ENCODE data around the gene RAPGEF1. TPM values are rescaled to one million over a fixed set of nuclear protein-coding genes. Genes with fewer than 3 reads are reported as not detected.

The RAPGEF1 gene
- total and polyA plus RNA-seq, 2 donors (not counting 3 experiments of a cell fraction or from before 2014, with no cell fraction given), result 50.0 to 124 TPM

DNA sequence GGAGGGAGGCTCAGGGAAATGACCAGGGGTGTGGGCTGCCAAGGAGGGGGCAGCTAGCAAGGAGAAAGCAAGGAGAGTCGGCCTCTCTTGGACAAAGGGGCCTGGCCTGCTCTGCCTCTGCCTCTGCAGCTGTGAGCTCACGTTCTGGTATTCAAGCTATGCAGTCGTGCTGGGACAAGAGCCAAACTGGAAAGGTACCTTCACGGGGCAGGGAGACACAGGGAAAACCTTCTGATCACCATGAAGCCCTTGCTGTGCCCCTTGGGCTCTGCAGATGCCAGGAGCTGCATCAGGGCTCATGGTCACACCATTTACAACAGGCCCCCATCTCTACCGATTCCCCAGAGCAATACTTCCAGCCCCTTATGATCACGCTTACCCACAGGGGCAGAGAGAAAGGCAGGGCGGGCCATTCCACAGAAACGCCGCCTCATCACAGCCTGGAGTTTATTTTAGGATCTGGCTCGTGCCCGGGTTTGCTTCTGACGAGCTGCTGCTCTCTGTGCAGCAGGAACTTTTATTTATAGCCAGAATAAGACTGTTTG lies 131.3 kb downstream of the RAPGEF1 start:
- Histone ChIP-seq H2AFZ (ENCODE audit: low read depth, low read length) (no peak overlapping the region), H3K27me3 (ENCODE audit: control insufficient read depth in 2 of 2, insufficient read depth in 2 of 2, low read length in 2 of 2) (no peaks in the 10 kb centered on the region), H3K4me2 (ENCODE audit: insufficient read depth, low read length) (no peak overlapping the region), H3K4me1 (ENCODE audit: control insufficient read depth, extremely low read depth, insufficient read depth, low read length) (peaks cover 17% of the 10 kb centered on the region), H3K9ac (replicated peaks; ENCODE audit: extremely low read depth, insufficient read depth, low read length) (peak overlapping the region; percentile 58), H3K9me3 (replicated peaks; ENCODE audit: control insufficient read depth, insufficient read depth, low read length) (no peaks in the 10 kb centered on the region), H3K79me2 (ENCODE audit: control insufficient read depth, insufficient read depth, low read length) (no peaks in the 10 kb centered on the region), H3K9me1 (replicated peaks; ENCODE audit: control insufficient read depth, extremely low read depth, insufficient read depth, low read length) (no peaks in the 10 kb centered on the region), H4K20me1 (replicated peaks; ENCODE audit: control insufficient read depth, extremely low read depth, insufficient read depth, low read length) (no peaks in the 10 kb centered on the region), H3K27ac (ENCODE audit: insufficient read depth, low read depth, low read length) (peak overlapping the region; percentile 45), H3K4me3 (replicated peaks in 1 of 3; ENCODE audit: insufficient read depth in 1 of 3, low read depth in 1 of 3, low read length in 3 of 3) (no peak overlapping the region), H3K36me3 (ENCODE audit: control insufficient read depth in 2 of 2, extremely low read depth in 1 of 2, insufficient read depth in 2 of 2, low read length in 2 of 2) (peaks cover 0 to 20% of the 10 kb centered on the region in 2 experiments)
- TF ChIP-seq FOS (IDR thresholded peaks at IDR 0.05; ENCODE audit: borderline replicate concordance, insufficient read depth, low read length) (no peak), POLR2AphosphoS5 (IDR thresholded peaks at IDR 0.05; ENCODE audit: insufficient read depth, low read depth, low read length) (no peak), MYC (IDR thresholded peaks at IDR 0.05; ENCODE audit: low read depth, low read length) (no peak), EZH2 (IDR thresholded peaks at IDR 0.05; ENCODE audit: borderline replicate concordance, low read depth, low read length, severe bottlenecking) (no peak)
- TF ChIP-seq, protein P1, sequence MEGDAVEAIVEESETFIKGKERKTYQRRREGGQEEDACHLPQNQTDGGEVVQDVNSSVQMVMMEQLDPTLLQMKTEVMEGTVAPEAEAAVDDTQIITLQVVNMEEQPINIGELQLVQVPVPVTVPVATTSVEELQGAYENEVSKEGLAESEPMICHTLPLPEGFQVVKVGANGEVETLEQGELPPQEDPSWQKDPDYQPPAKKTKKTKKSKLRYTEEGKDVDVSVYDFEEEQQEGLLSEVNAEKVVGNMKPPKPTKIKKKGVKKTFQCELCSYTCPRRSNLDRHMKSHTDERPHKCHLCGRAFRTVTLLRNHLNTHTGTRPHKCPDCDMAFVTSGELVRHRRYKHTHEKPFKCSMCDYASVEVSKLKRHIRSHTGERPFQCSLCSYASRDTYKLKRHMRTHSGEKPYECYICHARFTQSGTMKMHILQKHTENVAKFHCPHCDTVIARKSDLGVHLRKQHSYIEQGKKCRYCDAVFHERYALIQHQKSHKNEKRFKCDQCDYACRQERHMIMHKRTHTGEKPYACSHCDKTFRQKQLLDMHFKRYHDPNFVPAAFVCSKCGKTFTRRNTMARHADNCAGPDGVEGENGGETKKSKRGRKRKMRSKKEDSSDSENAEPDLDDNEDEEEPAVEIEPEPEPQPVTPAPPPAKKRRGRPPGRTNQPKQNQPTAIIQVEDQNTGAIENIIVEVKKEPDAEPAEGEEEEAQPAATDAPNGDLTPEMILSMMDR (IDR thresholded peaks at IDR 0.05; ENCODE audit: extremely low read depth in 1 of 2, insufficient read depth in 1 of 2, low read depth in 1 of 2, low read length in 2 of 2), result no peak
- no TSS peak for BruUV-seq (replicated peaks)
- dilution Hi-C loops (cut with MboI; ENCODE audit: extremely low pct_ligation_motif_present, low sequenced_read_pairs), result no loop called here
- POLR2A ChIA-PET, result no interaction called here
- FAIRE-seq (peak; percentile 93), DNase-seq (ENCODE audit: low read depth, low spot score) (peak; percentile 85)
- intact Hi-C loops (cut with micrococcal nuclease), result loop anchor here (1.0 to 2.0 kb wide), 3 partner anchors 9 to 126 kb away; no protein-coding TSS in a partner anchor
- CTCF ChIA-PET, result interaction anchor here (0.6 to 2.8 kb wide), 16 partner anchors 9 to 743 kb away, joined by 3 to 15 read pairs (median 4); no protein-coding TSS in a partner anchor
